HepG2 (cell line): ENCODE measurements around the gene MRPL43. TPM values are rescaled to one million over a fixed set of nuclear protein-coding genes. Genes with fewer than 3 reads are reported as not detected.
A peak's percentile ranks its signal among the peaks of the same experiment; 100 is the strongest.

Experiments
- ATAC-seq: fragments of 200-7000 bp; cut with Tn5 transposase; 3 replicates; pipeline ENCODE4 v1.9.1; 2020; ENCODE audit warnings: mild to moderate bottlenecking, moderate library complexity
- BruUV-seq: library from RNA; stranded (reverse); fragments of 400-500 nt; replicated peaks from 2 replicates; lab custom pipeline; 2021; lab: Mats Ljungman, UMichigan
- CTCF ChIA-PET: fragments of 300-600 bp; formaldehyde crosslinking; extraction: SDS; loops from one replicate; lab custom pipeline; 2021; ENCODE audit warnings: low total read pairs, inconsistent platforms, low intra/inter-chr PET ratio; lab: Yijun Ruan, JAX
- POLR2A ChIA-PET: fragments of 350-600 bp; sonication (Branson Sonifier 250); formaldehyde crosslinking; loops from one replicate; lab custom pipeline; 2020; ENCODE audit warnings: antibody characterized with exemption, inconsistent platforms; lab: Yijun Ruan, JAX
- DNase-seq: peaks from one replicate; pipeline ENCODE4 v3.0.0-alpha.2; 2015; ENCODE audit warnings: low spot score
- FAIRE-seq: peaks from 3 replicates; lab custom pipeline; 2011; peaks lifted over from hg19 to GRCh38; lab: Jason Lieb, UNC
- H2AFZ ChIP-seq: one replicate; pipeline ENCODE4 v1.6.1; 2011; ENCODE audit warnings: low read length, inconsistent platforms
- H3K27ac ChIP-seq: fragments of 300-600 bp; 3 replicates; pipeline ENCODE4 v1.8.0; 2011; ENCODE audit warnings: mixed run types, mild to moderate bottlenecking, mixed read lengths, low read length, inconsistent platforms; ENCODE audit not compliant: insufficient read depth; ENCODE audit errors: extremely low read length
- H3K27me3 ChIP-seq, 2 experiments: fragments of 200-600 bp in 1 of 2; 2 replicates in 1 of 2; 3 replicates in 1 of 2; pipeline versions ENCODE4 v1.6.0 to v1.8.0; 2011; ENCODE audit warnings: low read length in 2 of 2, mild to moderate bottlenecking in 2 of 2, moderate library complexity in 2 of 2, inconsistent platforms in 1 of 2; ENCODE audit not compliant: insufficient read depth in 2 of 2, control insufficient read depth in 1 of 2
- H3K36me3 ChIP-seq, 2 experiments: fragments of 200-600 bp in 1 of 2; replicated peaks in 1 of 2; 2 replicates in 1 of 2; 3 replicates in 1 of 2; pipeline versions ENCODE4 v1.5.1 to v1.8.0; 2011; ENCODE audit warnings: low read length in 2 of 2, inconsistent platforms in 1 of 2; ENCODE audit not compliant: insufficient read depth in 2 of 2, control insufficient read depth in 1 of 2
- H3K4me1 ChIP-seq: 2 replicates; pipeline ENCODE4 v1.5.1; 2012; ENCODE audit warnings: low read length, inconsistent platforms; ENCODE audit not compliant: insufficient read depth
- H3K4me2 ChIP-seq: 2 replicates; pipeline ENCODE4 v1.6.0; 2011; ENCODE audit warnings: low read depth, low read length, inconsistent platforms
- H3K4me3 ChIP-seq, 3 experiments: fragments of 200-600 bp in 1 of 3; sonication (generic), shearing (Covaris generic) in 1 of 3; replicated peaks in 1 of 3; 2 replicates each; pipeline ENCODE4 v1.5.1; 2011 to 2016; ENCODE audit warnings: low read length in 3 of 3, inconsistent platforms in 2 of 3, low read depth in 2 of 3, mild to moderate bottlenecking in 2 of 3, control low read depth in 1 of 3, mixed read lengths in 1 of 3; ENCODE audit not compliant: insufficient read depth in 1 of 3
- H3K79me2 ChIP-seq: one replicate; pipeline ENCODE4 v1.6.1; 2011; ENCODE audit warnings: low read length, inconsistent platforms; ENCODE audit not compliant: insufficient read depth
- H3K9ac ChIP-seq: 2 replicates; pipeline ENCODE4 v1.6.0; 2011; ENCODE audit warnings: mild to moderate bottlenecking, low read depth, low read length, inconsistent platforms; ENCODE audit not compliant: insufficient read depth
- H3K9me3 ChIP-seq: 2 replicates; pipeline ENCODE4 v1.5.1; 2012; ENCODE audit warnings: mild to moderate bottlenecking, low read length
- H4K20me1 ChIP-seq: 2 replicates; pipeline ENCODE4 v1.6.0; 2011; ENCODE audit warnings: inconsistent platforms, mild to moderate bottlenecking, low read length, moderate library complexity; ENCODE audit not compliant: insufficient read depth
- HNRNPK ChIP-seq: fragments of 200-400 bp; formaldehyde crosslinking; IDR thresholded peaks from 2 replicates; pipeline ENCODE4 v1.6.1; 2018; ENCODE audit warnings: low read length, low read depth, moderate library complexity, mild to moderate bottlenecking; ENCODE audit not compliant: poor library complexity, severe bottlenecking
- MXI1 ChIP-seq: IDR thresholded peaks from 3 replicates; pipeline ENCODE4 v1.6.1; 2012; ENCODE audit warnings: low read depth, low read length, inconsistent platforms, borderline replicate concordance
- NCOA2 ChIP-seq: sonication (generic); formaldehyde crosslinking; IDR thresholded peaks from 2 replicates; pipeline ENCODE4 v1.8.0; 2022; ENCODE audit warnings: inconsistent platforms
- PAF1 ChIP-seq: IDR thresholded peaks from 2 replicates; pipeline ENCODE4 v1.6.1; 2016; ENCODE audit warnings: missing genetic modification reagents, missing compliant biosample characterization
- PRPF4 ChIP-seq: fragments of 200-400 bp; formaldehyde crosslinking; IDR thresholded peaks from 2 replicates; pipeline ENCODE4 v1.6.1; 2016; ENCODE audit warnings: low read length, low read depth; ENCODE audit not compliant: poor library complexity, severe bottlenecking
- RBFOX2 ChIP-seq: fragments of 200-400 bp; formaldehyde crosslinking; IDR thresholded peaks from 2 replicates; pipeline ENCODE4 v1.6.1; 2017; ENCODE audit warnings: low read depth, mild to moderate bottlenecking, low read length
- RNF219 ChIP-seq: sonication (generic); formaldehyde crosslinking; IDR thresholded peaks from 2 replicates; pipeline ENCODE4 v1.5.0; 2020; ENCODE audit warnings: mild to moderate bottlenecking, missing genetic modification reagents
- SP4 ChIP-seq: sonication (generic); formaldehyde crosslinking; IDR thresholded peaks from 2 replicates; pipeline ENCODE4 v1.8.1; 2023; ENCODE audit warnings: mild to moderate bottlenecking, missing genetic modification reagents
- TARDBP ChIP-seq: sonication (generic); formaldehyde crosslinking; IDR thresholded peaks from 2 replicates; pipeline ENCODE4 v1.8.0; 2022; ENCODE audit warnings: mild to moderate bottlenecking, missing genetic modification reagents
- ZBTB7B ChIP-seq: sonication (generic); formaldehyde crosslinking; IDR thresholded peaks from 2 replicates; pipeline ENCODE4 v1.4.0; 2020; ENCODE audit warnings: missing genetic modification reagents
- ZC3H13 ChIP-seq: sonication (generic); formaldehyde crosslinking; IDR thresholded peaks from 2 replicates; pipeline ENCODE4 v1.8.1; 2023; ENCODE audit warnings: mild to moderate bottlenecking, missing genetic modification reagents, moderate library complexity
- ZFY ChIP-seq: sonication (generic); formaldehyde crosslinking; IDR thresholded peaks from 2 replicates; pipeline ENCODE4 v1.4.0; 2020; ENCODE audit warnings: missing genetic modification reagents
- ZNF432 ChIP-seq: sonication (generic); formaldehyde crosslinking; IDR thresholded peaks from 2 replicates; pipeline ENCODE4 v1.5.0; 2020; ENCODE audit warnings: missing genetic modification reagents, mild to moderate bottlenecking, borderline replicate concordance
- ZSCAN25 ChIP-seq: sonication (generic); formaldehyde crosslinking; IDR thresholded peaks from 2 replicates; pipeline ENCODE4 v1.8.0; 2022; ENCODE audit warnings: mild to moderate bottlenecking, missing genetic modification reagents
- WGBS: methylation state at CpG from one replicate; pipeline ENCODE4 v1.1.6; 2017; ENCODE audit warnings: low lambda C conversion rate; 5-methylcytosine and 5-hydroxymethylcytosine counted together
- in situ Hi-C: cut with HindIII; loops from 2 replicates; pipeline ENCODE4 v1.10.0; 2017; ENCODE audit warnings: low pct_unique_long_range_greater_than_20kb; ENCODE audit not compliant: extremely low pct_ligation_motif_present
- intact Hi-C: fragments of 100-400 bp; cut with micrococcal nuclease; formaldehyde crosslinking; loops from one replicate; pipeline ENCODE4 v1.10.0; 2022; ENCODE audit not compliant: unreplicated experiment
- polyA plus RNA-seq, 8 experiments: library from polyadenylated mRNA; depleted of rRNA in 3 of 8; stranded (reverse) in 7 of 8; unstranded in 1 of 8; fragments of >200 nt; fragmentation: Illumina TruSeq in 4 of 8; extraction: Trizol in 4 of 8; gene quantifications; 2 replicates each; pipeline versions ENCODE4 v1.2.1 to v1.2.3, GENCODE V29; 2011 to 2016; ENCODE audit warnings: low read depth in 4 of 8, missing spikeins in 1 of 8, mixed read lengths in 1 of 8; ENCODE audit not compliant: insufficient read depth in 1 of 8
- total RNA-seq, 5 experiments: library from RNA; depleted of rRNA; stranded (reverse); fragments of >200 nt; fragmentation: Illumina TruSeq; extraction: Trizol; gene quantifications; 2 replicates each; pipeline ENCODE4 v1.2.3, GENCODE V29; 2016; ENCODE audit warnings: low read depth in 1 of 5
- TF ChIP-seq, protein P1 (sequence below): sonication (generic); formaldehyde crosslinking; conservative IDR thresholded peaks from 2 replicates; pipeline ENCODE4 v1.4.0; 2020; ENCODE audit warnings: missing genetic modification reagents
- TF ChIP-seq, protein P2 (sequence below): sonication (generic); formaldehyde crosslinking; IDR thresholded peaks from 2 replicates; pipeline ENCODE4 v1.5.0; 2020; ENCODE audit warnings: mild to moderate bottlenecking, missing genetic modification reagents
- TF ChIP-seq, protein P3 (sequence below): sonication (generic); formaldehyde crosslinking; IDR thresholded peaks from 2 replicates; pipeline ENCODE4 v1.4.0; 2020; ENCODE audit warnings: missing genetic modification reagents
- TF ChIP-seq, protein P4 (sequence below): sonication (generic); formaldehyde crosslinking; IDR thresholded peaks from 2 replicates; pipeline ENCODE4 v1.5.1; 2020; ENCODE audit warnings: mild to moderate bottlenecking, moderate library complexity, missing genetic modification reagents

Gene MRPL43
- total and polyA plus RNA-seq, 2 of the 13 experiments (the other 11 are each of a cell fraction or from before 2014, with no cell fraction given), result 71.0 to 73.7 TPM

DNA sequence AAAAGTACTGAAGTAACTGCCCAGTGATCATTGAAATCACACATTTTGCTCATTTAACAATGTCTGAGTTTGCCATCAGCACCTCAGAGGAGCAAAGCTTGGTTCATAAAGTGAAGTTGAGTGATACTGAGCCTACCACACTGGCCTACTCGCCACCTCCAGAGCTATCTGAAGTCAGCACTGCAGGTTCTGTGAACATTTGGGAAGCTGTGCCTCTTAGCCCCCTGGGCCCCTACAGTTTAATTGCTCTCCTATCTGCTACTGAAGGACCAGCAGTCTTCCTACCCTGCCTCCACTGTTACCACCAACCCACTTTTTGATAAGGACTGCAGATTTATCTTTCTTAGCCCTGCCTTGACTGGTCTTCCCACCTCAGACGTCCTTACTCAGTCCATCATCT, 20.0 kb downstream of the MRPL43 start:
- 92% methylated on average over 2 of the region's 2 CpGs for WGBS
- H3K4me2 ChIP-seq, result no peak overlapping the region
- no peaks in the 10 kb centered on the region; the same call in 1 of the 2 replicates for H4K20me1 ChIP-seq
- in situ Hi-C loops (no loop called here), intact Hi-C loops (no loop called here)
- POLR2A ChIA-PET, result interaction anchor here (0.8 to 12.6 kb wide), 3 partner anchors 8 to 24 kb away, joined by 3 to 277 read pairs (median 3); partner anchors contain the start of genes LZTS2, MRPL43 and TWNK
- H3K9me3 ChIP-seq, result no peaks in the 10 kb centered on the region
- DNase-seq (no peak), FAIRE-seq (no peak), ATAC-seq (no peak)
- no peak overlapping the region for H3K4me3 ChIP-seq
- H3K4me1 ChIP-seq, result peaks cover 88% of the 10 kb centered on the region
- peaks cover 25% of the 10 kb centered on the region for H3K79me2 ChIP-seq
- BruUV-seq, result no TSS peak
- H3K9ac ChIP-seq, result no peak overlapping the region
- H3K27me3 ChIP-seq, result no peaks in the 10 kb centered on the region; a peak in 1 of 5 replicates
- peaks cover 0 to 9% of the 10 kb centered on the region in 2 experiments; a peak in 3 of 5 replicates for H3K36me3 ChIP-seq
- no peak overlapping the region for H2AFZ ChIP-seq
- CTCF ChIA-PET, result interaction anchor here (0.9 kb wide), 1 partner anchor 18 kb away, joined by 3 read pairs; no protein-coding TSS in a partner anchor
- peak overlapping the region; percentile 36 for H3K27ac ChIP-seq
- TF ChIP-seq ZC3H13 (CRISPR knock-in tag) (no peak), ZBTB7B (CRISPR knock-in tag) (peak; percentile 6; the same call in 1 of the 2 replicates), ZNF432 (CRISPR knock-in tag) (no peak), ZFY (CRISPR knock-in tag) (no peak), PRPF4 (no peak), MXI1 (no peak), NCOA2 (CRISPR knock-in tag) (no peak), PAF1 (peak; percentile 87; the same call in 1 of the 2 replicates), RNF219 (CRISPR knock-in tag) (no peak), HNRNPK (peak; percentile 29), SP4 (no peak), RBFOX2 (peak; percentile 36; the same call in 1 of the 2 replicates), TARDBP (CRISPR knock-in tag) (no peak), ZSCAN25 (CRISPR knock-in tag) (no peak)
- TF ChIP-seq, protein P1, sequence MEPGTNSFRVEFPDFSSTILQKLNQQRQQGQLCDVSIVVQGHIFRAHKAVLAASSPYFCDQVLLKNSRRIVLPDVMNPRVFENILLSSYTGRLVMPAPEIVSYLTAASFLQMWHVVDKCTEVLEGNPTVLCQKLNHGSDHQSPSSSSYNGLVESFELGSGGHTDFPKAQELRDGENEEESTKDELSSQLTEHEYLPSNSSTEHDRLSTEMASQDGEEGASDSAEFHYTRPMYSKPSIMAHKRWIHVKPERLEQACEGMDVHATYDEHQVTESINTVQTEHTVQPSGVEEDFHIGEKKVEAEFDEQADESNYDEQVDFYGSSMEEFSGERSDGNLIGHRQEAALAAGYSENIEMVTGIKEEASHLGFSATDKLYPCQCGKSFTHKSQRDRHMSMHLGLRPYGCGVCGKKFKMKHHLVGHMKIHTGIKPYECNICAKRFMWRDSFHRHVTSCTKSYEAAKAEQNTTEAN (CRISPR knock-in tag), result no peak
- TF ChIP-seq, protein P2, sequence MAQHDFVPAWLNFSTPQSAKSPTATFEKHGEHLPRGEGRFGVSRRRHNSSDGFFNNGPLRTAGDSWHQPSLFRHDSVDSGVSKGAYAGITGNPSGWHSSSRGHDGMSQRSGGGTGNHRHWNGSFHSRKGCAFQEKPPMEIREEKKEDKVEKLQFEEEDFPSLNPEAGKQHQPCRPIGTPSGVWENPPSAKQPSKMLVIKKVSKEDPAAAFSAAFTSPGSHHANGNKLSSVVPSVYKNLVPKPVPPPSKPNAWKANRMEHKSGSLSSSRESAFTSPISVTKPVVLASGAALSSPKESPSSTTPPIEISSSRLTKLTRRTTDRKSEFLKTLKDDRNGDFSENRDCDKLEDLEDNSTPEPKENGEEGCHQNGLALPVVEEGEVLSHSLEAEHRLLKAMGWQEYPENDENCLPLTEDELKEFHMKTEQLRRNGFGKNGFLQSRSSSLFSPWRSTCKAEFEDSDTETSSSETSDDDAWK (CRISPR knock-in tag), result no peak
- TF ChIP-seq, protein P3, sequence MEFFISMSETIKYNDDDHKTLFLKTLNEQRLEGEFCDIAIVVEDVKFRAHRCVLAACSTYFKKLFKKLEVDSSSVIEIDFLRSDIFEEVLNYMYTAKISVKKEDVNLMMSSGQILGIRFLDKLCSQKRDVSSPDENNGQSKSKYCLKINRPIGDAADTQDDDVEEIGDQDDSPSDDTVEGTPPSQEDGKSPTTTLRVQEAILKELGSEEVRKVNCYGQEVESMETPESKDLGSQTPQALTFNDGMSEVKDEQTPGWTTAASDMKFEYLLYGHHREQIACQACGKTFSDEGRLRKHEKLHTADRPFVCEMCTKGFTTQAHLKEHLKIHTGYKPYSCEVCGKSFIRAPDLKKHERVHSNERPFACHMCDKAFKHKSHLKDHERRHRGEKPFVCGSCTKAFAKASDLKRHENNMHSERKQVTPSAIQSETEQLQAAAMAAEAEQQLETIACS, result no peak
- TF ChIP-seq, protein P4, sequence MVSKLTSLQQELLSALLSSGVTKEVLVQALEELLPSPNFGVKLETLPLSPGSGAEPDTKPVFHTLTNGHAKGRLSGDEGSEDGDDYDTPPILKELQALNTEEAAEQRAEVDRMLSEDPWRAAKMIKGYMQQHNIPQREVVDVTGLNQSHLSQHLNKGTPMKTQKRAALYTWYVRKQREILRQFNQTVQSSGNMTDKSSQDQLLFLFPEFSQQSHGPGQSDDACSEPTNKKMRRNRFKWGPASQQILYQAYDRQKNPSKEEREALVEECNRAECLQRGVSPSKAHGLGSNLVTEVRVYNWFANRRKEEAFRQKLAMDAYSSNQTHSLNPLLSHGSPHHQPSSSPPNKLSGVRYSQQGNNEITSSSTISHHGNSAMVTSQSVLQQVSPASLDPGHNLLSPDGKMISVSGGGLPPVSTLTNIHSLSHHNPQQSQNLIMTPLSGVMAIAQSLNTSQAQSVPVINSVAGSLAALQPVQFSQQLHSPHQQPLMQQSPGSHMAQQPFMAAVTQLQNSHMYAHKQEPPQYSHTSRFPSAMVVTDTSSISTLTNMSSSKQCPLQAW (CRISPR knock-in tag), result no peak
